B cell (primary cell): ENCODE results near the gene VPS41. TPM values are rescaled to one million over a fixed set of nuclear protein-coding genes. Genes with fewer than 3 reads are reported as not detected.

Experiments used
- ATAC-seq: fragments of 200-7000 bp; cut with Tn5 transposase; one replicate; pipeline ENCODE4 v1.10.0; 2021; ENCODE audit warnings: low read depth, mild to moderate bottlenecking, moderate number of reproducible peaks, moderate library complexity
- CTCF ChIA-PET: fragments of 350-600 bp; sonication (Branson Sonifier 250); formaldehyde crosslinking; loops from one replicate; lab custom pipeline; 2021; ENCODE audit warnings: antibody characterized with exemption, inconsistent platforms; lab: Charles Lee
- POLR2A ChIA-PET: fragments of 350-600 bp; sonication (Branson Sonifier 250); formaldehyde crosslinking; loops from one replicate; lab custom pipeline; 2021; ENCODE audit warnings: antibody characterized with exemption; lab: Charles Lee
- DNase-seq: peaks from one replicate; pipeline ENCODE4 v3.0.0; 2013
- H2AFZ ChIP-seq: 2 replicates; pipeline ENCODE4 v1.6.1; 2012; ENCODE audit warnings: mild to moderate bottlenecking, low read depth, low read length; ENCODE audit not compliant: insufficient read depth, poor library complexity, severe bottlenecking
- H3K27ac ChIP-seq, 2 donors: 1 replicate in 1 of 2; 2 replicates in 1 of 2; pipeline ENCODE4 v1.5.1; 2012 to 2013; ENCODE audit warnings: low read length in 2 of 2, mild to moderate bottlenecking in 2 of 2, moderate library complexity in 1 of 2
- H3K27me3 ChIP-seq, 4 experiments: fragments of 200-600 bp in 1 of 4; sonication (generic) in 1 of 4; replicated peaks in 1 of 4; 1 replicate in 2 of 4; 2 replicates in 2 of 4; pipeline versions ENCODE4 v1.6.1 to v1.7.0; 2013 to 2016; ENCODE audit warnings: low read length in 3 of 4, mild to moderate bottlenecking in 2 of 4, mixed read lengths in 1 of 4, moderate library complexity in 1 of 4; ENCODE audit not compliant: insufficient read depth in 4 of 4, control insufficient read depth in 3 of 4; ENCODE audit errors: control extremely low read depth in 1 of 4
- H3K36me3 ChIP-seq, 2 experiments: replicated peaks in 1 of 2; 1 replicate in 1 of 2; 2 replicates in 1 of 2; pipeline versions ENCODE4 v1.6.1 to v1.7.1; 2013; ENCODE audit warnings: low read length in 1 of 2; ENCODE audit not compliant: insufficient read depth in 2 of 2, control insufficient read depth in 1 of 2; ENCODE audit errors: control extremely low read depth in 1 of 2, extremely low read depth in 1 of 2
- H3K4me1 ChIP-seq, 2 donors: fragments of 200-600 bp in 1 of 2; sonication (generic) in 1 of 2; 1 replicate in 1 of 2; 2 replicates in 1 of 2; pipeline versions ENCODE4 v1.5.1 to v1.6.1; 2013 to 2017; ENCODE audit warnings: low read length in 2 of 2; ENCODE audit not compliant: control insufficient read depth in 2 of 2, insufficient read depth in 2 of 2
- H3K4me2 ChIP-seq: replicated peaks from 2 replicates; pipeline ENCODE3; 2012; ENCODE audit warnings: mild to moderate bottlenecking, low read depth, low read length; ENCODE audit not compliant: poor library complexity, severe bottlenecking
- H3K4me3 ChIP-seq, 5 experiments: fragments of 200-600 bp in 1 of 5; sonication (generic) in 1 of 5; 1 replicate in 3 of 5; 2 replicates in 2 of 5; pipeline versions ENCODE4 v1.5.1 to v1.7.0; 2011 to 2016; ENCODE audit warnings: low read length in 4 of 5, mild to moderate bottlenecking in 4 of 5, low read depth in 2 of 5, control low read depth in 1 of 5, moderate library complexity in 1 of 5; ENCODE audit not compliant: insufficient read depth in 1 of 5; ENCODE audit errors: control extremely low read depth in 1 of 5, extremely low read depth in 1 of 5
- H3K79me2 ChIP-seq: fragments of 200-600 bp; sonication (generic); one replicate; pipeline ENCODE4 v1.6.0; 2016; ENCODE audit warnings: low read length; ENCODE audit not compliant: control insufficient read depth, insufficient read depth
- H3K9ac ChIP-seq: fragments of 200-600 bp; sonication (generic); 2 replicates; pipeline ENCODE4 v1.6.1; 2017; ENCODE audit warnings: mild to moderate bottlenecking, low read length, moderate library complexity
- H3K9me3 ChIP-seq, 3 donors: one replicate each; pipeline versions ENCODE4 v1.6.1 to v1.7.1; 2013; ENCODE audit warnings: low read length in 2 of 3; ENCODE audit not compliant: control insufficient read depth in 2 of 3, insufficient read depth in 1 of 3; ENCODE audit errors: control extremely low read depth in 1 of 3
- H4K20me1 ChIP-seq: 2 replicates; pipeline ENCODE4 v1.6.0; 2012; ENCODE audit warnings: mild to moderate bottlenecking, low read length; ENCODE audit not compliant: insufficient read depth, control insufficient read depth, poor library complexity, severe bottlenecking
- H3K27ac Mint-ChIP-seq: one replicate; pipeline ENCODE4 v1.8.0; 2021; ENCODE audit warnings: mixed read lengths
- H3K27me3 Mint-ChIP-seq: one replicate; pipeline ENCODE4 v1.8.0; 2021; ENCODE audit warnings: mixed read lengths
- H3K4me1 Mint-ChIP-seq: one replicate; pipeline ENCODE4 v1.8.0; 2021; ENCODE audit warnings: mixed read lengths
- H3K4me3 Mint-ChIP-seq: one replicate; pipeline ENCODE4 v1.8.0; 2021; ENCODE audit warnings: mixed read lengths
- H3K9me3 Mint-ChIP-seq: one replicate; pipeline ENCODE4 v1.8.0; 2022; ENCODE audit warnings: mixed read lengths; ENCODE audit not compliant: insufficient read depth
- EZH2 ChIP-seq: IDR thresholded peaks from 2 replicates; pipeline ENCODE4 v1.6.1; 2012; ENCODE audit warnings: borderline replicate concordance, low read depth, mild to moderate bottlenecking, moderate library complexity, low read length; ENCODE audit not compliant: insufficient read depth, poor library complexity, severe bottlenecking
- WGBS: methylation state at CpG from one replicate; pipeline ENCODE4 v1.1.5; 2013; ENCODE audit warnings: missing lambda C conversion rate; ENCODE audit not compliant: insufficient coverage; 5-methylcytosine and 5-hydroxymethylcytosine counted together
- intact Hi-C: fragments of 100-400 bp; cut with micrococcal nuclease; formaldehyde crosslinking; loops from one replicate; pipeline ENCODE4 v1.10.0; 2022
- polyA plus RNA-seq: library from polyadenylated mRNA; depleted of rRNA; stranded (reverse); fragments of >200 nt; gene quantifications from 2 replicates; pipeline ENCODE4 v1.2.3, GENCODE V29; 2012
- total RNA-seq, 2 donors: library from RNA; stranded (reverse); fragments of 120-200 nt in 1 of 2; gene quantifications; 1 replicate in 1 of 2; 2 replicates in 1 of 2; pipeline versions ENCODE4 v1.2.3 to v1.2.4, GENCODE V29; 2013 to 2022
- TF ChIP-seq, protein P1 (sequence below): fragments of 200-600 bp; IDR thresholded peaks from one replicate; pipeline ENCODE4 v1.8.0; 2022; ENCODE audit warnings: antibody characterized with exemption, mild to moderate bottlenecking

VPS41 gene
- total and polyA plus RNA-seq, 2 donors (not counting 1 experiment from before 2014, with no cell fraction given) = 9.3 to 114 TPM

DNA sequence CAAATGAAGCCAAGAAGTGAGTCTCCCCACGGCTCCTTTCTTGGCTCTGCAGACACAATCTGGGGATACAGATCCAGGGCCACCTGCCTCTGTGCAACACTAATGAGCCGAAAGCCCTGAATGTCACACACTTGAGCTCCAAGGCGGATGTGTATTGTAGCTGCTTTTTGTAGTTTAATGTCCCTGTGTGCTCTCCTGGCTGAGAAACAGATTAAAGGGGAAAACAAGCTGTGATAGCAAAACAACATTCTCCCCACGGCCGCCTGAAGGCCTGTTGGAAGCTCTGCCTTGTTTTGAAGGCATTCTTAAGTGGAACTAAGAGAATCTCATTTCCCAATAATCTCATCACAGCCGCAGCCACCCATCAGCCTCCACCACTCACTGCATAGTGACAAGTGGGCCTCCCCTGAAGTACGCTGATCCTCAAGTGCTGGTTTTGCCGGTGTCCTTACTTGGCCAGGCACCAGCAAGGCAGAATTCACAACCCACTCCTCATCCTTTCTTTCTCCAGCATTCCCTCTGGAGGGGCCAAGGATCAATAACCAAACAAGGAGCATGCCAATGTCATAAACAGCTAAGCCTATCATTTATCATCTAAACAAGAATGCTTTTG lies 233.4 kb downstream of the VPS41 start:
- intact Hi-C loops = no loop called here
- no peak overlapping the region for H3K4me3 ChIP-seq
- no peak overlapping the region for H3K27ac Mint-ChIP-seq
- ATAC-seq = no peak
- no peaks in the 10 kb centered on the region for H3K27me3 ChIP-seq
- no peaks in the 10 kb centered on the region for H4K20me1 ChIP-seq
- TF ChIP-seq, protein P1, sequence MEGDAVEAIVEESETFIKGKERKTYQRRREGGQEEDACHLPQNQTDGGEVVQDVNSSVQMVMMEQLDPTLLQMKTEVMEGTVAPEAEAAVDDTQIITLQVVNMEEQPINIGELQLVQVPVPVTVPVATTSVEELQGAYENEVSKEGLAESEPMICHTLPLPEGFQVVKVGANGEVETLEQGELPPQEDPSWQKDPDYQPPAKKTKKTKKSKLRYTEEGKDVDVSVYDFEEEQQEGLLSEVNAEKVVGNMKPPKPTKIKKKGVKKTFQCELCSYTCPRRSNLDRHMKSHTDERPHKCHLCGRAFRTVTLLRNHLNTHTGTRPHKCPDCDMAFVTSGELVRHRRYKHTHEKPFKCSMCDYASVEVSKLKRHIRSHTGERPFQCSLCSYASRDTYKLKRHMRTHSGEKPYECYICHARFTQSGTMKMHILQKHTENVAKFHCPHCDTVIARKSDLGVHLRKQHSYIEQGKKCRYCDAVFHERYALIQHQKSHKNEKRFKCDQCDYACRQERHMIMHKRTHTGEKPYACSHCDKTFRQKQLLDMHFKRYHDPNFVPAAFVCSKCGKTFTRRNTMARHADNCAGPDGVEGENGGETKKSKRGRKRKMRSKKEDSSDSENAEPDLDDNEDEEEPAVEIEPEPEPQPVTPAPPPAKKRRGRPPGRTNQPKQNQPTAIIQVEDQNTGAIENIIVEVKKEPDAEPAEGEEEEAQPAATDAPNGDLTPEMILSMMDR = no peak
- TF ChIP-seq EZH2 = no peak
- no peak for DNase-seq
- no peak overlapping the region for H3K27ac ChIP-seq
- POLR2A ChIA-PET = no interaction called here
- no peak overlapping the region for H2AFZ ChIP-seq
- H3K4me1 Mint-ChIP-seq = peaks cover 18% of the 10 kb centered on the region
- H3K9me3 ChIP-seq = peaks cover 0 to 5% (median 0%) of the 10 kb centered on the region in 3 donors
- CTCF ChIA-PET = interaction anchor here (2.3 kb wide), 1 partner anchor 16 kb away, joined by 9 read pairs; no protein-coding TSS in a partner anchor
- H3K36me3 ChIP-seq = no peaks in the 10 kb centered on the region
- 93% methylated on average over 8 of the region's 8 CpGs for WGBS
- no peak overlapping the region for H3K9ac ChIP-seq
- no peak overlapping the region for H3K4me2 ChIP-seq
- no peaks in the 10 kb centered on the region for H3K27me3 Mint-ChIP-seq
- H3K79me2 ChIP-seq = no peaks in the 10 kb centered on the region
- H3K9me3 Mint-ChIP-seq = no peaks in the 10 kb centered on the region
- peaks cover 16 to 21% of the 10 kb centered on the region in 2 donors for H3K4me1 ChIP-seq
- H3K4me3 Mint-ChIP-seq = no peak overlapping the region

DNA sequence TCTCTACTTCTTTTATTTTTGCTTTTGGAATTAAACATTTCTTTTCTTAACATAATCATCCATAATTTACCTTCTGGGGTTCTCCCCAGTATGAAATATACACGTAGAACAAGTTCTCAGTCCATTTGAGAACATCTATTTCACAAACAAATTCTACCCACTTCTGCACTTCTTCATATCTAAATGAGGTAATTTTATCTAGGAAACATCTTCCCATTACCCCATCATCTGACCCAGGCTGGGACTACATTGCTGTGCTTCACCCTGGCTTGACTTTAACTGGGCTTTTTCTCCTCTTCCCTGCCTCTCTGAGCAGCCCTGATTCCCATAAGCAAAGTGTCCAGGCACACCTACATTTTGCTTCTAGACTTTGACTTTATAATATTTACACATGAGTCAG lies 234.5 kb downstream of the VPS41 start:
- intact Hi-C loops = no loop called here
- no peaks in the 10 kb centered on the region for H3K36me3 ChIP-seq

More for the DNA sequence above, 234.5 kb downstream of the VPS41 start:
- H3K27ac Mint-ChIP-seq = no peak overlapping the region
- Histone ChIP-seq H3K4me2 (no peak overlapping the region), H3K9me3 (peaks cover 0 to 5% (median 0%) of the 10 kb centered on the region in 3 donors), H3K9ac (no peak overlapping the region), H3K79me2 (no peaks in the 10 kb centered on the region), H4K20me1 (no peaks in the 10 kb centered on the region), H3K27me3 (no peaks in the 10 kb centered on the region), H3K4me1 (peaks cover 16 to 21% of the 10 kb centered on the region in 2 donors), H2AFZ (no peak overlapping the region), H3K4me3 (no peak overlapping the region), H3K27ac (no peak overlapping the region)
- DNase-seq (no peak), ATAC-seq (no peak)
- no peaks in the 10 kb centered on the region for H3K27me3 Mint-ChIP-seq
- no peak for TF ChIP-seq EZH2
- TF ChIP-seq, protein P1 = no peak
- H3K4me1 Mint-ChIP-seq = peaks cover 18% of the 10 kb centered on the region
- no peak overlapping the region for H3K4me3 Mint-ChIP-seq
- ChIA-PET POLR2A (no interaction called here), CTCF (interaction anchor here (1.4 to 2.3 kb wide), 2 partner anchors 15 to 275 kb away, joined by 5 to 9 read pairs; no protein-coding TSS in a partner anchor)
- WGBS = no CpG with 5 or more reads among the region's 1 CpG
- no peaks in the 10 kb centered on the region for H3K9me3 Mint-ChIP-seq
